Astrocyte of the cerebellum (primary cell): ENCODE data around the gene OSBPL9.

Experiments
- DNase-seq: peaks from one replicate; pipeline ENCODE4 v3.0.0-alpha.2; 2011; ENCODE audit warnings: low read depth
- H3K4me3 ChIP-seq: 2 replicates; pipeline ENCODE4 v1.5.1; 2011; ENCODE audit warnings: mild to moderate bottlenecking, low read depth, low read length, moderate library complexity
- CTCF ChIP-seq: IDR thresholded peaks from 2 replicates; pipeline ENCODE4 v1.5.1; 2012; ENCODE audit warnings: low read length, low read depth, moderate library complexity, mild to moderate bottlenecking; ENCODE audit errors: missing control alignments
- in situ Hi-C: cut with HindIII; loops from 2 replicates; pipeline ENCODE4 v1.10.0; 2017; ENCODE audit warnings: low sequenced_read_pairs

OSBPL9 gene

GRCh38 chr1:51675177-51675780 lies 58.4 kb downstream of the OSBPL9 start:
- DNase-seq: no peak
- no peak for TF ChIP-seq CTCF
- in situ Hi-C loops: no loop called here
- no peak overlapping the region for H3K4me3 ChIP-seq

- no peak for TF ChIP-seq CTCF
- no peak for DNase-seq
- H3K4me3 ChIP-seq: no peak overlapping the region
- in situ Hi-C loops: no loop called here
Observed at GRCh38 chr1:51679435-51679834, 62.5 kb downstream of the OSBPL9 start.

GRCh38 chr1:51684776-51685175 lies 67.9 kb downstream of the OSBPL9 start:
- in situ Hi-C loops: no loop called here
- no peak for DNase-seq
- no peak overlapping the region for H3K4me3 ChIP-seq
- TF ChIP-seq CTCF: no peak

GRCh38 chr1:51686450-51686849 lies 69.6 kb downstream of the OSBPL9 start:
- in situ Hi-C loops: no loop called here
- H3K4me3 ChIP-seq: no peak overlapping the region
- TF ChIP-seq CTCF: no peak
- DNase-seq: no peak

GRCh38 chr1:51689075-51689440 lies 72.2 kb downstream of the OSBPL9 start:
- H3K4me3 ChIP-seq: no peak overlapping the region
- no peak for TF ChIP-seq CTCF
- in situ Hi-C loops: no loop called here
- DNase-seq: no peak

GRCh38 chr1:51689643-51690042 lies 72.8 kb downstream of the OSBPL9 start:
- no peak for TF ChIP-seq CTCF
- no peak for DNase-seq
- in situ Hi-C loops: no loop called here
- H3K4me3 ChIP-seq: no peak overlapping the region
